NCI-H2227 treated with DMSO at 0.1 percent for 48 hours (cell line): ENCODE results near the gene GPR146.

Source experiments
- DNase-seq: peaks from one replicate; lab custom pipeline; 2025; lab: John Stamatoyannopoulos, UW

The GPR146 gene

GRCh38 chr7:1011297-1012003, 32.9 kb upstream of the GPR146 start:
- no peak for DNase-seq

- DNase-seq = no peak
These were observed 32.2 kb upstream of the GPR146 start for GRCh38 chr7:1012004-1012715.

GRCh38 chr7:1012716-1013095, 31.6 kb upstream of the GPR146 start:
- no peak for DNase-seq

- no peak for DNase-seq
These were observed 30.8 kb upstream of the GPR146 start for GRCh38 chr7:1013581-1013980.

GRCh38 chr7:1014681-1015080, 29.7 kb upstream of the GPR146 start:
- DNase-seq = no peak

GRCh38 chr7:1015196-1016121, 28.9 kb upstream of the GPR146 start:
- no peak for DNase-seq

GRCh38 chr7:1016577-1017531, 27.5 kb upstream of the GPR146 start:
- no peak for DNase-seq

- DNase-seq = no peak
These were observed 26.6 kb upstream of the GPR146 start for GRCh38 chr7:1017586-1018333.

- DNase-seq = no peak
These were observed 26.0 kb upstream of the GPR146 start for GRCh38 chr7:1018334-1018695.

- DNase-seq = no peak
These were observed 25.0 kb upstream of the GPR146 start for GRCh38 chr7:1019255-1019785.

GRCh38 chr7:1019789-1020610, 24.3 kb upstream of the GPR146 start:
- no peak for DNase-seq

GRCh38 chr7:1020849-1021251, 23.5 kb upstream of the GPR146 start:
- DNase-seq = no peak

GRCh38 chr7:1021366-1021765, 23.0 kb upstream of the GPR146 start:
- no peak for DNase-seq

GRCh38 chr7:1021931-1022330, 22.4 kb upstream of the GPR146 start:
- no peak for DNase-seq

- no peak for DNase-seq
These were observed 22.0 kb upstream of the GPR146 start for GRCh38 chr7:1022356-1022755.

- DNase-seq = no peak
These were observed 21.4 kb upstream of the GPR146 start for GRCh38 chr7:1022801-1023465.

GRCh38 chr7:1024331-1024841, 20.0 kb upstream of the GPR146 start:
- DNase-seq = no peak

- DNase-seq = no peak
These were observed 19.2 kb upstream of the GPR146 start for GRCh38 chr7:1024876-1025742.
